ENCODE data around the gene MECR.
A peak's percentile ranks its signal among the peaks of the same experiment; 100 is the strongest.

The MECR gene

DNA sequence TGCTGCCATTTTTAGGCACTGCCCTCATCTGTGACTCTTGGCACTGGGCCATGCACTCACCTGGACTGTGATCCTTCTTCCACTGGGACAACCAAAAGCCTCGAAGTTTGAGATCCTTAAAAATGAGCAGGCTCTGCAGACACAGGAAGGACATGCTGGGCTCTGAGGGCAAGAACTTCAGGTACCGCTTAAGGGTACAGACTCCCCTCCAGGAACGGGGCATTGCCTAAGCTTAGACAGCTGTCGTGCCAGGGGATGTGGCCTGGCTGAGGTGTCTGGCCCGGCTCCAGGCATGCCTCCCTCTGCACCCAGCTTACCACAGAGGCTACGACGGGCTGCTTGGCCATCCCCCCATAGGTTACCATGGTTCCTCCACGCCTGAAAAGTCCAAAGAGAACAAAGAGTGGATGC is 34.8 kb downstream of the MECR start:
- Mint-ChIP-seq H3K36me3 (peaks cover 6% of the 10 kb centered on the region), H3K27ac (no peak overlapping the region), H3K4me3 (no peak overlapping the region), H3K9me3 (no peaks in the 10 kb centered on the region), H3K4me1 (peaks cover 2% of the 10 kb centered on the region), H3K27me3 (no peaks in the 10 kb centered on the region)
- CTCF ChIA-PET: interaction anchor here (1.0 to 9.0 kb wide), 4 partner anchors 13 to 315 kb away, joined by 3 to 221 read pairs (median 12); no protein-coding TSS in a partner anchor
- DNase-seq: no peak

DNA sequence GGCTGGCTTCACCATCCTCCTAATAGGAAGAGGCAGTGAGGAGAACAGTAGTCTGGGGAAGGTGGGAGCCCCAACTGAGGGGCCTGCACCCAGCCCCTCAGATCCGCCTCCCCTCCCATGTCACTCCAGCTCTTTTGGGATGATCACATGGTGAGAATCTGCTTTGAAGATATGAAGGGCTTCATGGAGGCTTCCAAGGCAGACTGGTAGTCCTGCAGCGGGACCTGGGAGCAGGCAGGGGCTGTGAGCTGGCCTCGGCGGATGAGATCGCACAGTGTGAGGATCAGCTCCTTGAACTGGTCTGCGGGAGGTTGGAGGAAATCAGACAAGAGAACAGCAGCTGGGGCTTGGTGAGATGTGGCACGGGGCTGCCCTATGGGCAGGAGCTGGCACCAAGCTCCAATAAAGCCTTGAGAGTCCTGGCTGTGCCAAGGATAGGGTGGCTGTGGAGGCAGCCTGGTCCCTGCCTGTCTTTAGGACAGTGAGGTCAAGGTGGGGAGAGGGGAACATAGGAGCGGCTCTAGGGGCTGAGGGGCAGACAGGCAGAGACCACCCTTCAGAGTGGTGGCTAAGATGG is 36.8 kb downstream of the MECR start:
- CTCF ChIA-PET: interaction anchor here (0.5 to 1.1 kb wide), 3 partner anchors 12 to 597 kb away, joined by 3 to 4 read pairs (median 4); partner anchors contain the start of gene SRSF4

DNA sequence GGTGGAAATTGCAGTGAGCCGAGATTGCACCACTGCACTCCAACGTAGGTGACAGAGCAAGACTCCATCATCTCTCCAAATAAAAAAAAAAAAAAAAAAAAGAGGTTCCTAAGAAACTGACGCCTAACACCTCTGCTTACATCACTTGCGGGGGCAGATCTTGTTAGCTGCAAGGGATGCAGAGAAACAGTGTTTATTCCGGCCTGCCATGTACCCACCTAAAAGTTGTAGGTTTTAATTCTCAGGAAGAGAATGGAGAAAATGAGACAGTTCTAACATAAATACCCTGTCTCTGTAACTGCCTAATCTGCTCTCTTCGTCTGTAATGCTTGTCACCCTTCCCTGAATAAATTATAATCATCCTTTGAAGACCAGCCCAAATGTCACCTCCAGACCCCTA is 40.0 kb downstream of the MECR start:
- Mint-ChIP-seq H3K4me3 (no peak overlapping the region), H3K27me3 (no peaks in the 10 kb centered on the region)

More for the DNA sequence above, 36.8 kb downstream of the MECR start:
- Mint-ChIP-seq H3K4me1 (peaks cover 2% of the 10 kb centered on the region), H3K36me3 (peaks cover 5% of the 10 kb centered on the region), H3K4me3 (no peak overlapping the region), H3K27ac (no peak overlapping the region), H3K27me3 (no peaks in the 10 kb centered on the region), H3K9me3 (no peaks in the 10 kb centered on the region)
- no peak for DNase-seq

DNA sequence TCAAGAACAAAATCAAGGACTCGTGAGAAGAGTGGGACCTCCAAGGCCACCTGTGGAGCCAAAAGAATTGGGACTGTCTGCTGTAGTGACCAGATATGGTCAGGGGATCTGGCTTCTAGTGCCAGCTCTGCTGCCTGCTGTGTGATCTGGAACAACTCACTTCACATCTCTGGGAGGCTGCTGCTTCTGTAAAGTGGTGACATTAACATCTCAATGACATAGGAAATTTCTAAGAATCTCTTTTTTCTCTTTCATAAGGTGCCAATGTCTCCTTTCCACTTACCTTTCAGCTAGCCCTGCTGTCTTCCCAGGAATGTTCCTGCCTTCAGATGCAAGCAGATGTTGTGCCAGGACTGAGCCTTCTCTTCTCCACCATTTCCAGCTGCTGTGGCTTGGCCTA is 44.0 kb downstream of the MECR start:
- CTCF ChIA-PET: interaction anchor here (1.2 to 2.5 kb wide), 3 partner anchors 11 to 450 kb away, joined by 3 to 10 read pairs (median 8); no protein-coding TSS in a partner anchor
- H3K36me3 Mint-ChIP-seq: no peaks in the 10 kb centered on the region
- no peak overlapping the region for H3K27ac Mint-ChIP-seq
- no peaks in the 10 kb centered on the region for H3K27me3 Mint-ChIP-seq
- DNase-seq: no peak
- H3K4me1 Mint-ChIP-seq: peaks cover 17% of the 10 kb centered on the region
- H3K4me3 Mint-ChIP-seq: no peak overlapping the region
- no peaks in the 10 kb centered on the region for H3K9me3 Mint-ChIP-seq

More for the DNA sequence above, 40.0 kb downstream of the MECR start:
- CTCF ChIA-PET: interaction anchor here (1.4 kb wide), 1 partner anchor 10 kb away, joined by 3 read pairs; no protein-coding TSS in a partner anchor
- no peak overlapping the region for H3K27ac Mint-ChIP-seq
- no peaks in the 10 kb centered on the region for H3K9me3 Mint-ChIP-seq
- no peak for DNase-seq
- peaks cover 5% of the 10 kb centered on the region for H3K36me3 Mint-ChIP-seq
- no peaks in the 10 kb centered on the region for H3K4me1 Mint-ChIP-seq

DNA sequence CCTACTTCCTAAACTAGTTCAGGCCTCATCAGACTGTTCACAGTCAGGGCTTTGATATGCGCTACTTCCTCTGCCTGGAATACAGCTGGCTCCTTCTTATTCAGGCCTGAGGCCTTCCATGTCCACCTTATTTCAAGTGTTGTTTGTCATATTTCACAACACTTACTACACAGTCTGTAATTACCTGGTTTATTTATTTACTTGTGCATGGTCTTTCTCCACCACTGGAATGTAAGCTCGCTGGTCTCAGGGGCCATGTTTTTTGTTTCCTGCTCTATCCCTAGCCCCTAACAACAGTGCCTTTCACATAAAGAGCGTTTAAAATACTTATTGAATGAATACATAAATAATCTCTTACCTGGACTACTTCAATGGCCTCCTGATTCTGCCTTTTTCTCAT is 44.5 kb downstream of the MECR start:
- H3K27me3 Mint-ChIP-seq: no peaks in the 10 kb centered on the region
- no peak overlapping the region for H3K27ac Mint-ChIP-seq
- H3K4me3 Mint-ChIP-seq: no peak overlapping the region
- no peaks in the 10 kb centered on the region for H3K9me3 Mint-ChIP-seq
- DNase-seq: no peak
- CTCF ChIA-PET: interaction anchor here (1.2 to 2.5 kb wide), 4 partner anchors 11 to 450 kb away, joined by 3 to 10 read pairs (median 6); no protein-coding TSS in a partner anchor
- H3K36me3 Mint-ChIP-seq: no peaks in the 10 kb centered on the region
- peaks cover 17% of the 10 kb centered on the region for H3K4me1 Mint-ChIP-seq

DNA sequence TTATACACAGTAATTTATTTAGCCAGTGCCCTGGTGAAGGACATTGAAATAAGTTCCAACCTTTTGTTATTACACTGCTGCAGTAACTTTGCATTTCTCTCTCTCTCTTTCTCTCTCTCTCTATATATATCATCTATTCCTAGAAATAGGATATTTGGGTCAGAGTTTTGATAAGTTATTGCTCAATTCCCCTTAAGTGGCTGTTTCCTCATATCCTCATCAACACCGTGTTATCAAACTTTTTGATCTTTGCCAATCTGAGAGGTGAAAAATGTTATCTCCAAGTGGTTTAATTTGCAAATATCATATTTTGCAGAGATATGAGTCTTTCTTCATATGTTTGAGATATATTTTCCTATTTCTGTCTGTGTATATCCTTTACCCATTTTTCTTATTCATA is 47.4 kb downstream of the MECR start:
- CTCF ChIA-PET: interaction anchor here (1.0 to 2.3 kb wide), 3 partner anchors 12 to 14 kb away, joined by 3 to 21 read pairs (median 3); no protein-coding TSS in a partner anchor
- peak overlapping the region; percentile 40 for H3K4me3 Mint-ChIP-seq
- peak overlapping the region; percentile 74 for H3K27ac Mint-ChIP-seq
- H3K27me3 Mint-ChIP-seq: no peaks in the 10 kb centered on the region
- H3K9me3 Mint-ChIP-seq: no peaks in the 10 kb centered on the region
- DNase-seq: no peak
- H3K4me1 Mint-ChIP-seq: peaks cover 35% of the 10 kb centered on the region
- peaks cover 23% of the 10 kb centered on the region for H3K36me3 Mint-ChIP-seq

DNA sequence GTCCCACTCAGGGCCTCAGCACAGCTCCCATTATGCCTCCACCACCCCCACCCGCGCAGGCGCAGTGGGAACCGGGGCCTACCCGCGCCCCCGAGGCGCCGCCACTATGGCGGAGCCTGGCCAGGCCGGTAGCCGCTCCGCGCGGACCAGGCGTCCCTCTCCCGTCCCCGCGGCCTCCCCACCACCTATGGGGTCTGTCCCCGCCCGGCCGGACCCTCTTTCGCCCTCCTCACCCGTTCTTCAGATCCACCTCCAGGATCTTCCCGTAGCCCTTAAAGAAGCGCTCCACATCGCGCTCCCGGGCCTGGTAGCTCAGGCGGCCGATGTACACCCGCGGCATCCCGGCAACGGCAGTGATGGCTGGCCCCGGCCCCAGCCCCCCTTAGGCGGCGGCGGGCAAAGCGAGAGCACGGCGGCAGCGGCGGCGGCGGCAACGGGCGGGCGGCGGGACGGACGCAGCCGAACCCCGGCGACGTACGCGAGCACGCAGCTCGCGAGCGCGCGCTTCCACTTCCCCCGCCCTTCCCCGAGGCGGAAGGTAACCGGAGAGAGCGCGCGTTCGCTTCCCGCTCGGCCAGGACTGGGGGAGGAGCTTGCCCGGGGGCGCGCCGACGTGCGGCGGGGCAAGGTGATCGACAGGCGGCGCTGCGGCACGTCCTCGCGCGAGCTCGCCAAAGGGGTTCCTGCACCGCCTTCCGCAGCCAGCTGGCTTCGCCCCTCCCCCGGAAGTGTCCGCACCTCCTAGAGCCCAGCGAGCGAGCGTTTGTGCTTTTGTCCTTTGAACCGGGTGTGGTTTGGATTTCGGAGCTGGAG is 49.1 kb downstream of the MECR start, which contains the start of gene SRSF4:
SRSF4 (minus strand) TSS at position 488 of the 813 bp plus-strand sequence; CDS start at position 340, 148 bp downstream.
- Mint-ChIP-seq H3K4me3 (peak within 1 kb of the TSS; percentile 94), H3K27ac (peak within 1 kb of the TSS; percentile 95), H3K27me3 (no peaks in the 10 kb centered on the region), H3K4me1 (peaks cover 51% of the 10 kb centered on the region), H3K36me3 (peaks cover 29% of the 10 kb centered on the region), H3K9me3 (no peaks in the 10 kb centered on the region)
- CTCF ChIA-PET: interaction anchor here (1.0 to 4.6 kb wide), 11 partner anchors 12 to 305 kb away, joined by 3 to 27 read pairs (median 4); no protein-coding TSS in a partner anchor
- peak; percentile 99 for DNase-seq

DNA sequence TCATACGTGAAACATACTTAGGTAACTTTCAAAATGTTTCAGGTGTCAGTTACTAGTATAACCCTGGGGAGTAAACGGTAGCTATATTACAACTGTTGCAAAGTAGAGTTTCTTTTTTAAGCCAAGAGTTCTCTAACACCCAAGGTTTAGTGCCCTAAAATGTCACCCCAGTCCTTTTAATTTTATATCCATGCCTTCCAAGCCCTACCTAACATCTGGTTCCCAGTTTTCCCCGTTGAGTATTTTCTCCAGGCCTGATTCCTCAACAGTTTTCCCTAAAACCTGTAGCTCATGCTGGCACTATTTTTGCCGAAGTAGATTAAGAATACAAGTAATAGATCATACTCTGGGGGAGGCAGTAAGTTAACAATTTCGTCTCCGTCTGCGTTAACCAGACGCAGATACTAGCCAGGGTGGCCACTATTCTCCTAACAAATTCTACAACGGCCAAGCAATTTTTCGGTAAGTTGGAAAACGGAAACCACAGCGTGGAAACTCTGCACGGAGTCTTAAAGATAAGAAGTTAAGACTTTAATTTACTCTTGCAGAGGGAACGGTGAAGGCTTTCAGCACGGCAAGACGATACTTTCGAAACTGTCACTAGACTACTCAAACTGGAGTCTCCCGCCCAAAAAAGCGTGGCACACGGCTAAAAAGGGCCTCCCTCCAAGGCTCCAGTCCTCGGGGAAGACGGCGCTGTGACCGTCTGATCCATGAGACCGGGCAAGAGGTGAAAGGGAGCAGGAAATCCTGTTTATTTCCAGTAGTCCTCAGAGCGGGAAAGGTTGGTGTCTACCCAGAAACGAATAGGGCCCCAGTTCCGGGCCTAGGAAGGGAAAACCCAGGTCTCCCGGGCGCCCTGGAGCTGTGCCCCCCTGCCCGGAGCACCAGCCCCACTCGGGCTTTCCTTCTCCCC is 50.0 kb downstream of the MECR start:
- peak overlapping the region; percentile 95 for H3K27ac Mint-ChIP-seq
- CTCF ChIA-PET: interaction anchor here (0.6 to 4.6 kb wide), 9 partner anchors 10 to 304 kb away, joined by 3 to 27 read pairs (median 5); no protein-coding TSS in a partner anchor
- H3K36me3 Mint-ChIP-seq: peaks cover 32% of the 10 kb centered on the region
- peak; percentile 54 for DNase-seq
- H3K4me1 Mint-ChIP-seq: peaks cover 53% of the 10 kb centered on the region
- H3K27me3 Mint-ChIP-seq: no peaks in the 10 kb centered on the region
- no peaks in the 10 kb centered on the region for H3K9me3 Mint-ChIP-seq
- H3K4me3 Mint-ChIP-seq: peak overlapping the region; percentile 94

DNA sequence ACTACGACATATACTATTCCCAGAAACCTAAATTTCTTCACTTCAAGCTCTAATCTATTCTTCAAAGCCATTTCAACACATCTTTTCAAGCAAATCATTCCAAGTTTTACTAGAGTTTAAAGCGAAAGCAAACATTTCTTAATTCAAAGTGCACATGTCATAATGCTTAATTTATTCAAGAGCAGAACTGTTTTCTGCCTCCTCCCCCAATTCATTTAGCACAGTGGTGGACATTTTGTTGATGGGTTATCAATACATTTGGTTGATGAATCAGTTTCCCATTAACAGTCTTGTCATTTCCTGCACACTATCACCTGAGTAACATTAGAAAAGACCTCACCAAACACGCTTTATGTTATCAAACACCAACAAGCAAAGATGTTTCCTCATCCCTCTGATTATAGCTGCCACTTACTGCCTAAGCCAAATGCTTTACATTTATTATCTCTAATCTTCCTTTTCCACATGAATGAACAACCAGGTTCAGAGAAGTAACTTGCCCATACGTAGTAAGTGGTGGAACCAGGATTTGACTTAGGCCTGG is 51.0 kb downstream of the MECR start:
- H3K4me3 Mint-ChIP-seq: peak overlapping the region; percentile 94
- CTCF ChIA-PET: interaction anchor here (0.6 to 4.6 kb wide), 6 partner anchors 9 to 298 kb away, joined by 3 to 27 read pairs (median 4); no protein-coding TSS in a partner anchor
- peaks cover 53% of the 10 kb centered on the region for H3K4me1 Mint-ChIP-seq
- no peak for DNase-seq
- H3K27ac Mint-ChIP-seq: peak overlapping the region; percentile 95
- no peaks in the 10 kb centered on the region for H3K27me3 Mint-ChIP-seq
- no peaks in the 10 kb centered on the region for H3K9me3 Mint-ChIP-seq
- H3K36me3 Mint-ChIP-seq: peaks cover 33% of the 10 kb centered on the region

DNA sequence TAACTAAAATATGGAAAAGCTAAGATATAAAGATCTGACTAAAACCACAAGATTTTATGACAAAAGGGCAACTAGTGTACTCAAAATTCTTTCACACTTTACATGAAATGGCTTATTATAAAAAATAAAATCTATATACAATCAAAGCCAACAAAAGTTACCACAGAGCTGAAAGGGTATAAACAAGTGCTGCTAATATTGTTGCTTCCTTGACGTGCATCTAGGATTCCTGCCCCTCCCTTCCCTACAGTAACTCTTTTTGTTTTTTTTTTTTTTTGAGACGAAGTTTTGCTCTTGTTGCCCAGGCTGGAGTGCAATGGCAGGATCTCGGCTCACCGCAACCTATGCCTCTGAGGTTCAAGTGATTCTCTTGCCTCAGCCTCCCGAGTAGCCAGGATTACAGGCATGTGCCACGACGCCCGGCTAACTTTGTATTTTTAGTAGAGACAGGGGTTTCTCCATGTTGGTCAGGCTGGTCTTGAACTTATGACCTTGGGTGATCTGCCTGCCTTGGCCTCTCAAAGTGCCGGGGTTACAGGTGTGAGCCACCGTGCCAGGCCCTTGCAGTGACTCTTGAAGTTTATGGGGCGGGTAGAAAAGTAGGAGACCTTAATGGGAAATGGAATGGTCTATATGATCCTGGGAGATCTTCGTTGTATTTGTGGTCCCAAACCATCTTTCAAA is 53.6 kb downstream of the MECR start:
- Mint-ChIP-seq H3K36me3 (peaks cover 41% of the 10 kb centered on the region), H3K9me3 (no peaks in the 10 kb centered on the region), H3K4me3 (no peak overlapping the region), H3K27ac (no peak overlapping the region), H3K4me1 (peaks cover 54% of the 10 kb centered on the region), H3K27me3 (no peaks in the 10 kb centered on the region)
- DNase-seq: no peak
- CTCF ChIA-PET: no interaction called here

DNA sequence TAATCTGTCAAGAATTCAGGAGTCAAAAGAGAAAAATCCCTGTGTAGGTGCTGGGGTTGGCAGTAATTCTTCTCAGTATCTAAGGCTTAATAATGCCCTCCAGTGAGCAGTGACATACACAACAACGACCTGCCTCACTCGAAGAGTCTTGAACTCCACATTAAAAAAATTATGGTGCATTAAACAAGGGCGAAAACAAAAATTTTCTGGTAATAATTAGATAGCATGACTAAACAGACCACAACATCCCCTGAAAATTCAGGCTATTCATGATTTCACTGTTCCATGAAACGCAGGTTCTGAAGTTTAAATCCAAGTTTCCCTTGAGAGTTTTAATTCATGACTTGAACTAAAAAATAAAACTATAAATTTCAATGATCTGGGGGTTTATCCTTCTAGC is 54.2 kb downstream of the MECR start:
- no peak for DNase-seq
- H3K4me3 Mint-ChIP-seq: no peak overlapping the region
- CTCF ChIA-PET: no interaction called here

DNA sequence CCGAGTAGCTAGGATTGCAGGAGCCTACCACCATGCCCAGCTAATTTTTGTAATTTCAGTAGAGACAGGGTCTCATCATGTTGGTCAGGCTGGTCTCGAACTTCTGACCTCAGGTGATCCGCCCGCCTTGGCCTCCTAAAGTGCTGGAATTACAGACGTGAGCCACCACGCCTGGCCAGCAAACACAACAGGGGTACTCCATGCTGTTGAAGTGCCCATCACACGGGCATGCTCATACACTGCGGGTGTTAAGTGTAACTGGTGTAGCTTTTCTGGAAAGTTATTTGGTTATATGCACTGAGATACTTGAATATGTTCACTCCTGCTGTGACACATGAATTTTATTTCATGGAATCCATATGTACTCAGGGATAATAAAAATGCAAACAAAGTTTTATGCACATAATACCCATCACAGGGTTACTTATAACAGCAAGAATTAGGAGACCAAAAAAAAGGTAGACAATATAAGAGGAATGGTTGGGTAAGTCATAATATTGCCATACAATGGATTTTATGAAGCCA is 58.3 kb downstream of the MECR start:
- Mint-ChIP-seq H3K4me3 (no peak overlapping the region), H3K9me3 (no peaks in the 10 kb centered on the region), H3K4me1 (peaks cover 62% of the 10 kb centered on the region), H3K27me3 (no peaks in the 10 kb centered on the region), H3K36me3 (peaks cover 49% of the 10 kb centered on the region), H3K27ac (no peak overlapping the region)
- CTCF ChIA-PET: no interaction called here
- DNase-seq: no peak

More for the DNA sequence above, 54.2 kb downstream of the MECR start:
- Mint-ChIP-seq H3K9me3 (no peaks in the 10 kb centered on the region), H3K27me3 (no peaks in the 10 kb centered on the region), H3K4me1 (peaks cover 55% of the 10 kb centered on the region), H3K27ac (no peak overlapping the region), H3K36me3 (peaks cover 45% of the 10 kb centered on the region)

DNA sequence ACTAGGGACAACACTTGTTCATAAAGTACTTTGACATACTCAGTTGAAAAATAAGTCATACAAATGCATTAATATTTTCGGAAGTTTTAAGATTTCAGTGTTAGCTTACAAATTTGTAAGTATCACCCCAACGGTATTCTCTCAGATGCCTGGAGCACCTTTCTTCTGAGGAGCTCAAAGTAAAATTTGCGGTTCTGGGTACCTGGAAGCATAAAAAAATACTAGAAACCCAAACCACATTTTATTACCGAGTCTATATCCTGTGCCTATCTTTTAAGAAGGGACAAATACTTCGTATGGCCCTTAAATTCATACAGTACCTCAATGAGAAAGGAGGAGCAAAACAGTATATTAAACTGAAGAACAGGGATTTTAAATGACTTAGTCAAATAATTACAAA is 59.2 kb downstream of the MECR start:
- H3K9me3 Mint-ChIP-seq: no peaks in the 10 kb centered on the region
- no peak for DNase-seq
- no peak overlapping the region for H3K4me3 Mint-ChIP-seq
- peaks cover 50% of the 10 kb centered on the region for H3K36me3 Mint-ChIP-seq
- no peaks in the 10 kb centered on the region for H3K27me3 Mint-ChIP-seq
- peaks cover 63% of the 10 kb centered on the region for H3K4me1 Mint-ChIP-seq
- CTCF ChIA-PET: no interaction called here
- no peak overlapping the region for H3K27ac Mint-ChIP-seq
